HG03460 (cell line): Measurements from ENCODE around the gene ZNF175.
A peak's percentile ranks its signal among the peaks of the same experiment; 100 is the strongest.

ENCODE experiments used
- ATAC-seq: cut with Tn5 transposase; IDR thresholded peaks from one replicate; pipeline ENCODE4 v1.9.1; 2021; ENCODE audit not compliant: unreplicated experiment

The ZNF175 gene

DNA sequence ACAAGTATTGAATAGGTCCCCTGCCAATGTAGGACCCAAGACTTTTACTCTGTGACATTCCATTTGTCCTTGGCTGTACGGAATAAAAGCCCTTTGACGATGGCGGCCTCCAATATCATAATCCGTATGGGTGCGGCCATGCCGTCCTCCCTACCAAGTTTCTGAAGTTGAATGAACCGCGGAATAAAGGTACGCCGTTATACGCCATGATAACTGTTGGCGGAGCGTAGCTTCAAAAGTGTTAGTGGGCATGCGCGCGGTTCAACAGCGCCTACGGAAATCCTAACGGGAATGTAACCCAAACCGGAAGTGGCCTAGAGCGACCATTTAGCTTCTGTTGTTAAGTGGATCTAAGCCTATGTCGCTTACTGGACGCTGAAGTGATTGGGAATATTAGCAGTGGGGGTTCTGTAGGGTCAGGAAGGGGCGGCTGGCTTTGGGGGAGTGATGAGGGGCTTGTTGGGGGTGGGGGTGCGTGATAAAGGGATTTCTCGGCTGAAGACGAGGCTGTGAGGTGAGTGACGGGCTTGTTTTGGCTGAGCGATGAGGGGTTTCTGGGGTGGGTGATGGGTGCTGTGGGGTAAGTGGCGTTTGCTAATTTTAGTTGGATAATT lies at the start of gene ZNF175:
Gene ZNF175, plus strand, starts transcription at position 322 of the 614 bp plus-strand sequence. CDS start 2,047 bp downstream, outside the sequence.
- ATAC-seq, result peak; percentile 58

GRCh38 chr19:51521357-51521756 lies 49.7 kb upstream of the ZNF175 start:
- ATAC-seq, result no peak

GRCh38 chr19:51521781-51522180 lies 49.3 kb upstream of the ZNF175 start:
- ATAC-seq, result no peak

DNA sequence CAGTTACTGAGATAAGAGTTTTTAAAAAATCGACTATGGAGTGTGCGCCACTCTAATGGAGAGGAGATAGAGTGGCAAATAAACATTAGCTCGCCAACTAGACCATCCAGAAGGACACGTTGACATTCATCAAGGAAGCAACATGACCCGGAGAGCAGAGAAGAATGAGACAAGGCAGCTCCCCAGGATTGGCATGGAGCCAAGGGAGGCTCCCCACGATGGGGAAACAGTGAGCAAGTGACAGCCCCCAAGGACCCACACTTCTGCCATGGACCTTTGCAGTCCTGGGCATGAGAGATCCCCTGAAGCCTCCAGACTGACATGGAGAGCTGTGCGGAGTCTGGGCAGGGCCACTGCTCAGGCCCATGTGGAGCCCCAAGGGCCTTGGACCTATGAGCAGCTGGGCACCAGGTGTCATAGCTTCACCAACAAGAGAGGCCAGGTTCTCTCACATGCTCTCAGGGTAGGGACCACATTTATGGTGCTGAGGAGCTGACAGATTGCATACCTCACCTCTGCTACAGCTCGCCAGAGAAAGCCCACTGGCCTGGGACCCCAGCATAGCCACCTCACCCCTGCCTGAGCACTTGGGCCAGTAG lies 46.3 kb upstream of the ZNF175 start:
- no peak for ATAC-seq

DNA sequence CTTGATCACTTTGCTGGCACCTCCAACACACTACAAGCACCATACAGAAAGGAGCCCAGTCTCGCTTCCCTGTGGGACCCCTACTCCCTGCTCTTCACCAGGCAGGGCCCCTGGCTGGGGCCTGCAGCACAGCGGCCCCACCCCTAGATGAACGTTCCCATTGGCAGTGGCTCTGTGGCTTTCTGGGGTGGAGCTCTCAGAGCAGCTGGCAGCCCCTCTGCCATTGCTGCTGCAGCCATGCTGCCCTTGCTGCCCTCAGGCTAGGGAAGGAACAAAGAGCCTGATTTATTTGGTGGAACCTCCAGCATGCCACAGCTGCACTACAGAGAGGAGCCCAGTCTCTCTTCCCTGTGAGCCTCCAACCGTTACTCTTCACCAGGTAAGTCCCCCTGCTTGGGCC lies 45.4 kb upstream of the ZNF175 start:
- ATAC-seq, result no peak

DNA sequence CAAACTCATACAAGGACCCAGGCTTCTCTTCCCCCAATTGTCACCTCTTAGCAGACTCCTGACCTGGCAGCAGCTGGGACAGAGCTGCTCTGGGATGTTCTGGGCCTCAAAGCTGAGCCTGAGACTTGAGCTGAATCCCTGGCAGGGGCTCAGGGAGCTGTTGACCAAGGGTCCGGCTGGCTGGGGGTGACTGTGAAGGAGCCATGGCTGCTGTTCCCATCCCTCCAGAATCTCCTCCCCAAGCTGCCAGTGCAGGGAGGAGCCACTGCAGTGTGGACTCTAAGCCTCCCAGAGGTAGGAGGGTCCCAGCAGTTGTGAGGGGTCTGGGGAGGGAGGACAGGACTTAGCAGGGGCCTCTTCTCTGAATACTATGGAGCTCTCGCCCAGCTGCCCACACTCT lies 41.8 kb upstream of the ZNF175 start:
- ATAC-seq, result no peak

GRCh38 chr19:51530616-51531015 lies 40.5 kb upstream of the ZNF175 start:
- no peak for ATAC-seq

DNA sequence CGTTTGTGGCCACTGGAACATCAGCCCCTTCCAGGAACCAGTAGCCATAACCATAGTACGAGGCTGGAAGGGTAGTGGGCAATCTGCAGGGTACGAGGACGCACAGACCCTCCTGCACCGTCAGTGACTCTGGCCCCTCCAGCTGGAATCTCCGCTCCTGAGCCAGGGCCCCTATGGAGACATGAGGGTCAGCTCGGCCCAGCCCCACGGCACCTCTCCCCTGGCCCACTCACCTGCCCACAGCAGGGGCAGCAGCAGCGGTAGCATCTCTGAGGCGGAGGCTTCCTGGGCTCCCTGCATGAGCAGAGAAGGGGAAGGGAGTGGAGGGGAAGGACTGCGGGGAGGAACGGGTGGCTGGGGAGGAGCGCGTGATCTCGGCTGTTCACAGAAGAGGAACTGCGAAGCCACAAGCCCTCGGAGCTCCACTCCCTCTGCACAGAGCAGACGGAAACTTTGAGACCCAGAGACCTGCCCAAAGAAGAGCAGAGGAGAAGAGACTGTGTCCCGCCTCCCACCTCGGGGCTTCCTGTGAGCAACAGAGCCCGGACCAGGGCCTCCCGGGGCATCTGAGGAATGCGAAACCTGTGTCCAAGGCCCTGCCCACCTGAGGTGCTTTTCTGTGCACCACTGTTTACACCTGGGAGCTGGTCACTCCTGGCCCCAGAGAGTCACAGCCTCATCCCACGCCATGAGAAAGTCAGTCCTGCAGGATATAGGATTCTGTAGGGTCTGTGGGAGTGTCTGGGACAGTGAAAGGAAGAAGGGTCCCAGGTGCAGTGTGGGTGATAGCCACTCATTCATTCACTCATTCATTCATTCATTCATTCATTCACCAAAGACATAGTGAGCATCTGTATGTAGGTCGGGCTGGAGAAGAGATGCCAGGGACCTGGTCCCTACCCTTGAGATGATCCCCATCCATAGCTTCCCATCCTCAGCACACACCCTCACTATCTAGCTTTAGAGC lies 39.5 kb upstream of the ZNF175 start, which contains the start of gene SIGLEC6:
Gene SIGLEC6, minus strand, starts transcription at position 322 of the 967 bp plus-strand sequence. Its CDS starts 22 bp downstream, at position 300.
- ATAC-seq, result no peak

- ATAC-seq, result no peak
Measured at GRCh38 chr19:51535535-51535934, 35.5 kb upstream of the ZNF175 start.

DNA sequence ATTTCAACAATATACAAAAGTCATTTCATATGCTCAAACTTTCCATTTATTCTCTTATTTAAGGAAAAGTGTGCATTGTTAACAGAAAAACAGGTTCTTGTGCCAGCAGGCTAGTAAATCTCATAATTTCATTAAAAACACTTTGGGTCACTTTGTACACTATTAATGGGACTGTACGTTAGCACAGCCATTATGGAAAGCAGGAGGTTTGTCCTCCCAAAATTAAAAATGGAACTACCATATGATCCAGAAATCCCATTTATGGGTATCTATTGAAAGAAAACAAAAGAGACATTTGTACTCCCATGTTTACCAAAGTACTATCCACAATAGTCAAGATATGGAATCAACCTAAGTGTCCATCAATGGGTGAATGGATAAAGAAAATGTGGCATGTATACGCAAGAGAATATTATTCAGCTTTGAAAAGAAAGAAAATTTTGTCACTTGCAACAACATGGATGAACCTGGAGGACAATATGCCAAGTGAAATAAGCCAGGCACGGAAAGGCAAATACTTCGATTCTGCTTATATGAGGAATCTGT lies 31.2 kb upstream of the ZNF175 start:
- ATAC-seq, result no peak

- no peak for ATAC-seq
Measured at GRCh38 chr19:51541458-51542357, 29.4 kb upstream of the ZNF175 start.

DNA sequence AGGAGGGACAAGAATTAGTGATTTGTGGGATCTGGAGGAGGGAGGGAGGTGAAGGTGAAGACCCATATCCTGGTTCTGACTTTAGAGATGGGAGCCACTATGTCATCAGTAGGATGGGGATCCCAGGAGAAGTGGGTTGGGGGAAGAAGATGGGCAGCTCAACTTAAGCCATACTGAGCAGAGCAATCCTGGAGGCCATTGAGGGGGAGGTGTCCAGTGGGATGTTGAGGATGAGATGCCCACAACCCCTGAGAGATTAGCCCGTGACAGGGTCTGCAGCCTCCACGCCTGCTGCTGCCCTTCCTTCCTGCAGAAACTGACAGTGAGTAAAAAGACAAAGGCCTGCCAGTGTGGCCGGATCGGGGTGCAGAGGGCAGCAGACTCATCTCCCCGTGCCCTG lies 28.4 kb upstream of the ZNF175 start:
- no peak for ATAC-seq

DNA sequence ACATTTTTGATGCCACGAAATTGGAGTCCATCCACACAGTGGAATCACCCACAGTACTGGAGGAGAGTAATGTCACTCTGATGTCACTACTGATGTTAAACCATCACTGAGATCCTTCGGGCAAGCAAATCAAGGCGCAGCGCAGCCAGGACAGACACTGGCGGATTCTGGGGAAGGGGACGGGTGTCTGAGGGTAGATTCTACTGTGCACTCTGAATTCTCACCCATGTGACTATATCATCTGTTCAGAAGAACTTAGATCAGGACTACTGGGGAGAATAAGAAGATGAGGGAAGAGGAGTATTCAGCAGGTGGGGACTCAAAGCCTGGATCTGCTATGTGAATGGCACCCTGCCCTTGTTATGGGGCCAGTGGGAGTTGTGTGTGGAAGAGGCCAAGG lies 27.0 kb upstream of the ZNF175 start:
- no peak for ATAC-seq

GRCh38 chr19:51546107-51546649 lies 24.9 kb upstream of the ZNF175 start:
- no peak for ATAC-seq

GRCh38 chr19:51546650-51547396 lies 24.3 kb upstream of the ZNF175 start:
- no peak for ATAC-seq

GRCh38 chr19:51547397-51548212 lies 23.5 kb upstream of the ZNF175 start:
- no peak for ATAC-seq

GRCh38 chr19:51548213-51548651 lies 22.9 kb upstream of the ZNF175 start:
- no peak for ATAC-seq

DNA sequence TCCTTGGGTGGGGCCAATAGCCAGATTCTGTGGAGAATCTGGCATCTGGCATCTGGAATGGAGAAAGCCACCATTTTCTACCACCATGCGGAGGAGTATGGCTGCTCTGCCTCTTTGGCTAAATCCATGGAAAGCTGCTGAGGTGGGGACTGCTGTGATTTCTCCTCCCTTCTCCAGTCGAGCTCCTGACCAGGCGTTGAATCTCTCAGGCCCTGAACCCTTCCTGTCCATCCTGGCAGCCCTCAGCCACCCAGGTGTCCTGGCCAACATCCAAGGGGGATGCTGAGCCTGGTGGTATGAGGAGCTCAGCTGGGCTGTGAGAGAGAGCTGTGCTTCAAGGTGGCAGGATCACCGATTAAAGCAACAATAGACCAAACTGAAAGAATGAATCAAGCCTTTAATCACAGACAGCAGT lies 22.2 kb upstream of the ZNF175 start:
- no peak for ATAC-seq
